K562 (cell line): ENCODE measurements around the gene FBXO46. TPM values are rescaled to one million over a fixed set of nuclear protein-coding genes. Genes with fewer than 3 reads are reported as not detected.

Experiments
- CREB1 ChIP-seq, 2 experiments: sonication (generic) in 1 of 2; formaldehyde crosslinking in 1 of 2; IDR thresholded peaks; 2 replicates each; pipeline versions ENCODE4 v1.6.1 to v1.8.0; 2012 to 2022; ENCODE audit warnings: inconsistent platforms in 1 of 2, mild to moderate bottlenecking in 1 of 2, missing genetic modification reagents in 1 of 2, moderate library complexity in 1 of 2
- DPF2 ChIP-seq: fragments of 450-650 bp; IDR thresholded peaks from 2 replicates; pipeline ENCODE4 v1.6.1; 2016
- E2F8 ChIP-seq: fragments of 450-650 bp; IDR thresholded peaks from 2 replicates; pipeline ENCODE4 v1.7.1; 2018; ENCODE audit warnings: mild to moderate bottlenecking, low read depth; ENCODE audit not compliant: partially characterized antibody
- GABPB2 ChIP-seq: fragments of 250-450 bp; sonication (Bioruptor Pico); conservative IDR thresholded peaks from 2 replicates; pipeline ENCODE4 v1.5.1; 2021; ENCODE audit warnings: mild to moderate bottlenecking
- HCFC1 ChIP-seq: IDR thresholded peaks from 2 replicates; pipeline ENCODE4 v1.6.1; 2012; ENCODE audit warnings: low read depth, low read length, improper control_type of control experiment
- MBD2 ChIP-seq: sonication (generic); IDR thresholded peaks from 2 replicates; pipeline ENCODE4 v1.6.1; 2016; ENCODE audit warnings: low read depth, borderline replicate concordance
- NKRF ChIP-seq: fragments of 450-650 bp; IDR thresholded peaks from 2 replicates; pipeline ENCODE4 v1.6.1; 2016; ENCODE audit warnings: borderline replicate concordance
- POLR2A ChIP-seq: fragments of 450-650 bp; conservative IDR thresholded peaks from 2 replicates; pipeline ENCODE4 v1.6.1; 2016
- PRDM10 ChIP-seq: fragments of 450-650 bp; IDR thresholded peaks from 2 replicates; pipeline ENCODE4 v1.6.1; 2018; ENCODE audit not compliant: partially characterized antibody
- SMARCA5 ChIP-seq: fragments of 450-650 bp; IDR thresholded peaks from 2 replicates; pipeline ENCODE4 v1.6.1; 2016
- SUPT5H ChIP-seq: fragments of 450-650 bp; IDR thresholded peaks from 2 replicates; pipeline ENCODE4 v1.6.1; 2016
- TOE1 ChIP-seq, 2 experiments: fragments of 450-650 bp in 1 of 2; sonication (generic) in 1 of 2; formaldehyde crosslinking in 1 of 2; IDR thresholded peaks; 2 replicates each; pipeline versions ENCODE4 v1.7.1 to v1.8.0; 2016 to 2022; ENCODE audit warnings: borderline replicate concordance in 2 of 2, mild to moderate bottlenecking in 2 of 2, antibody characterized with exemption in 1 of 2, inconsistent platforms in 1 of 2, low read depth in 1 of 2, missing genetic modification reagents in 1 of 2, moderate library complexity in 1 of 2
- UBTF ChIP-seq, 2 experiments: IDR thresholded peaks; 2 replicates each; pipeline ENCODE4 v1.6.1; 2012; ENCODE audit warnings: improper control_type of control experiment in 2 of 2, low read depth in 2 of 2, low read length in 2 of 2, borderline replicate concordance in 1 of 2
- YY1 ChIP-seq, 3 experiments: IDR thresholded peaks; 2 replicates each; pipeline ENCODE4 v1.6.1; 2011; ENCODE audit warnings: low read length in 2 of 3, mild to moderate bottlenecking in 2 of 3, moderate library complexity in 2 of 3, borderline replicate concordance in 1 of 3, control low read depth in 1 of 3, low read depth in 1 of 3; ENCODE audit not compliant: insufficient read depth in 3 of 3, insufficient replicate concordance in 2 of 3, control insufficient read depth in 1 of 3, insufficient read length in 1 of 3; ENCODE audit errors: extremely low read depth in 1 of 3
- polyA plus RNA-seq, 8 experiments: library from polyadenylated mRNA; depleted of rRNA in 4 of 8; stranded (reverse) in 5 of 8; unstranded in 3 of 8; fragments of >200 nt; fragmentation: Nextera tagmentation in 2 of 8; fragmentation: Illumina TruSeq in 1 of 8; extraction: Ambion mirVana in 2 of 8; extraction: Trizol in 1 of 8; gene quantifications; 2 replicates each; pipeline versions ENCODE4 v1.2.1 to v1.2.3, GENCODE V29; 2011 to 2014; ENCODE audit warnings: inconsistent platforms in 1 of 8, missing spikeins in 1 of 8
- total RNA-seq, 7 experiments: library from RNA; depleted of rRNA in 6 of 7; stranded (reverse); fragments of >200 nt in 6 of 7; fragmentation: Illumina TruSeq in 2 of 7; extraction: Trizol in 2 of 7; gene quantifications; 2 replicates each; pipeline versions ENCODE4 v1.2.1 to v1.2.3, GENCODE V29; 2011 to 2021; ENCODE audit warnings: low replicate concordance in 1 of 7

The FBXO46 gene
- total and polyA plus RNA-seq, 9 of the 15 experiments (the other 6 are each of a cell fraction or from before 2014, with no cell fraction given) = 1.5 to 36.1 (median 7.3) TPM

- TF ChIP-seq YY1 (IDR thresholded peaks at IDR 0.05; ENCODE audit: borderline replicate concordance in 1 of 3, control insufficient read depth in 1 of 3, extremely low read depth in 1 of 3, insufficient read depth in 3 of 3, insufficient read length in 1 of 3, insufficient replicate concordance in 2 of 3, low read depth in 1 of 3, low read length in 2 of 3) (peak; percentile 15 to 79 (median 69)), GABPB2 (CRISPR knock-in tag) (no peak), POLR2A (peak; percentile 75), NKRF (peak; percentile 65), SMARCA5 (no peak), UBTF (IDR thresholded peaks at IDR 0.05; ENCODE audit: borderline replicate concordance in 1 of 2, low read depth in 2 of 2, low read length in 2 of 2) (0 out of 4 replicates have a peak, but pooled peaks of 1 of the 2 experiments have one; percentile 57), TOE1 (IDR thresholded peaks at IDR 0.05; ENCODE audit: borderline replicate concordance) (peak; percentile 59; the same call in 1 of the 2 replicates), TOE1 (CRISPR knock-in tag; IDR thresholded peaks at IDR 0.05; ENCODE audit: borderline replicate concordance, low read depth) (no peak), MBD2 (peak; percentile 75; the same call in 1 of the 2 replicates), DPF2 (0 out of 2 replicates have a peak, but pooled peaks have one; percentile 22), E2F8 (no peak), SUPT5H (peak; percentile 76), PRDM10 (peak; percentile 35), HCFC1 (peak; percentile 43), CREB1 (IDR thresholded peaks at IDR 0.05) (peak; percentile 52), CREB1 (CRISPR knock-in tag; IDR thresholded peaks at IDR 0.05) (peak; percentile 78)
Measured at GRCh38 chr19:45768984-45769782, 38.5 kb upstream of the FBXO46 start, which contains the start of gene SIX5 (continued).
